ENCODE results near the gene TMEM161B. TPM values are rescaled to one million over a fixed set of nuclear protein-coding genes. Genes with fewer than 3 reads are reported as not detected.
"Not testable (repeated sequence)": the region's sequence is repeated elsewhere in the genome, so short reads cannot be mapped to it uniquely, and the experiment has no call there.

The TMEM161B gene
- total RNA-seq, 1 experiment from 2014 or later = 36.8 TPM

- DNase-seq (ENCODE audit: extremely low read depth, low read depth) = no peak
These were observed 18.6 kb downstream of the TMEM161B start for GRCh38 chr5:88250010-88250409.

- DNase-seq (ENCODE audit: extremely low read depth, low read depth) = no peak
These were observed 19.7 kb downstream of the TMEM161B start for GRCh38 chr5:88248743-88249540.

- DNase-seq (ENCODE audit: extremely low read depth, low read depth) = no peak
These were observed 20.6 kb downstream of the TMEM161B start for GRCh38 chr5:88248094-88248493.

- no peak for DNase-seq (ENCODE audit: extremely low read depth, low read depth)
These were observed 22.8 kb downstream of the TMEM161B start for GRCh38 chr5:88245893-88246244.

- DNase-seq (ENCODE audit: extremely low read depth, low read depth) = no peak
These were observed 23.3 kb downstream of the TMEM161B start for GRCh38 chr5:88245241-88245892.

GRCh38 chr5:88244686-88245085 is 24.0 kb downstream of the TMEM161B start:
- no peak for DNase-seq (ENCODE audit: extremely low read depth, low read depth)

GRCh38 chr5:88243493-88243892 is 25.2 kb downstream of the TMEM161B start:
- not testable (repeated sequence) for DNase-seq (ENCODE audit: extremely low read depth, low read depth)

- DNase-seq (ENCODE audit: extremely low read depth, low read depth) = no peak
These were observed 29.9 kb downstream of the TMEM161B start for GRCh38 chr5:88238732-88239131.

GRCh38 chr5:88236866-88237642 is 31.6 kb downstream of the TMEM161B start:
- no peak for DNase-seq (ENCODE audit: extremely low read depth, low read depth)

GRCh38 chr5:88235828-88236227 is 32.8 kb downstream of the TMEM161B start:
- DNase-seq (ENCODE audit: extremely low read depth, low read depth) = no peak

- no peak for DNase-seq (ENCODE audit: extremely low read depth, low read depth)
These were observed 33.3 kb downstream of the TMEM161B start for GRCh38 chr5:88235346-88235745.

GRCh38 chr5:88230546-88231066 is 38.0 kb downstream of the TMEM161B start:
- DNase-seq (ENCODE audit: extremely low read depth, low read depth) = no peak

GRCh38 chr5:88226881-88227450 is 41.7 kb downstream of the TMEM161B start:
- DNase-seq (ENCODE audit: extremely low read depth, low read depth) = no peak

GRCh38 chr5:88214655-88215054 is 54.0 kb downstream of the TMEM161B start:
- no peak for DNase-seq (ENCODE audit: extremely low read depth, low read depth)

GRCh38 chr5:88207575-88207974 is 61.1 kb downstream of the TMEM161B start:
- DNase-seq (ENCODE audit: extremely low read depth, low read depth) = no peak

- no peak for DNase-seq (ENCODE audit: extremely low read depth, low read depth)
These were observed 64.5 kb downstream of the TMEM161B start for GRCh38 chr5:88203981-88204750.

- no peak for DNase-seq (ENCODE audit: extremely low read depth, low read depth)
These were observed 73.0 kb downstream of the TMEM161B start for GRCh38 chr5:88195636-88196035.

GRCh38 chr5:88193896-88194295 is 74.7 kb downstream of the TMEM161B start:
- DNase-seq (ENCODE audit: extremely low read depth, low read depth) = no peak

- DNase-seq (ENCODE audit: extremely low read depth, low read depth) = no peak
These were observed 78.4 kb downstream of the TMEM161B start for GRCh38 chr5:88190106-88190834.

Data from NCI-H460 (cell line).